Suprapubic skin (tissue), 4 donors: ENCODE results near the gene YOD1.

ENCODE experiments used
- CTCF ChIP-seq, 2 donors: fragments of 200-600 bp in 1 of 2; fragments of 450-650 bp in 1 of 2; sonication (generic) in 1 of 2; IDR thresholded peaks; one replicate each; pipeline ENCODE4 v1.5.1; 2016 to 2019; ENCODE audit warnings: antibody characterized with exemption in 2 of 2, mild to moderate bottlenecking in 1 of 2, moderate library complexity in 1 of 2
- EP300 ChIP-seq: sonication (generic); formaldehyde crosslinking; IDR thresholded peaks from one replicate; pipeline ENCODE4 v1.6.1; 2017; ENCODE audit warnings: antibody characterized with exemption
- POLR2A ChIP-seq, 2 donors: fragments of 450-650 bp; IDR thresholded peaks; one replicate each; pipeline ENCODE4 v1.6.1; 2017; ENCODE audit warnings: antibody characterized with exemption in 2 of 2, mild to moderate bottlenecking in 2 of 2, moderate library complexity in 2 of 2
- POLR2AphosphoS5 ChIP-seq, 3 donors: sonication (generic); formaldehyde crosslinking; IDR thresholded peaks; one replicate each; pipeline ENCODE4 v1.6.1; 2017; ENCODE audit warnings: antibody characterized with exemption in 3 of 3

- TF ChIP-seq CTCF (IDR thresholded peaks at IDR 0.05): peak in 1 of 2 donors; percentile 30
- peak in 1 of 2 donors; percentile 65 for TF ChIP-seq POLR2A (IDR thresholded peaks at IDR 0.05)
- TF ChIP-seq POLR2AphosphoS5 (IDR thresholded peaks at IDR 0.05): peak in 2 of 3 donors; percentile 8 to 64
- no peak for TF ChIP-seq EP300
These were observed 2.1 kb upstream of the YOD1 start, which contains the start of gene PFKFB2 for GRCh38 chr1:207052911-207053769.
